Measurements from ENCODE around the gene FXYD7.

GRCh38 chr19:35114353-35115176 lies 28.5 kb upstream of the FXYD7 start:
- peak; percentile 96 for TF ChIP-seq CTCF (IDR thresholded peaks at IDR 0.05; ENCODE audit: poor library complexity)
- TF ChIP-seq EZH2 (IDR thresholded peaks at IDR 0.05; ENCODE audit: borderline replicate concordance), result no peak
- TF ChIP-seq EZH2phosphoT487 (IDR thresholded peaks at IDR 0.05; ENCODE audit: low read depth, severe bottlenecking, unreplicated experiment), result no peak
